Measurements from ENCODE around the gene CCDC86.
A peak's percentile ranks its signal among the peaks of the same experiment; 100 is the strongest.

DNA sequence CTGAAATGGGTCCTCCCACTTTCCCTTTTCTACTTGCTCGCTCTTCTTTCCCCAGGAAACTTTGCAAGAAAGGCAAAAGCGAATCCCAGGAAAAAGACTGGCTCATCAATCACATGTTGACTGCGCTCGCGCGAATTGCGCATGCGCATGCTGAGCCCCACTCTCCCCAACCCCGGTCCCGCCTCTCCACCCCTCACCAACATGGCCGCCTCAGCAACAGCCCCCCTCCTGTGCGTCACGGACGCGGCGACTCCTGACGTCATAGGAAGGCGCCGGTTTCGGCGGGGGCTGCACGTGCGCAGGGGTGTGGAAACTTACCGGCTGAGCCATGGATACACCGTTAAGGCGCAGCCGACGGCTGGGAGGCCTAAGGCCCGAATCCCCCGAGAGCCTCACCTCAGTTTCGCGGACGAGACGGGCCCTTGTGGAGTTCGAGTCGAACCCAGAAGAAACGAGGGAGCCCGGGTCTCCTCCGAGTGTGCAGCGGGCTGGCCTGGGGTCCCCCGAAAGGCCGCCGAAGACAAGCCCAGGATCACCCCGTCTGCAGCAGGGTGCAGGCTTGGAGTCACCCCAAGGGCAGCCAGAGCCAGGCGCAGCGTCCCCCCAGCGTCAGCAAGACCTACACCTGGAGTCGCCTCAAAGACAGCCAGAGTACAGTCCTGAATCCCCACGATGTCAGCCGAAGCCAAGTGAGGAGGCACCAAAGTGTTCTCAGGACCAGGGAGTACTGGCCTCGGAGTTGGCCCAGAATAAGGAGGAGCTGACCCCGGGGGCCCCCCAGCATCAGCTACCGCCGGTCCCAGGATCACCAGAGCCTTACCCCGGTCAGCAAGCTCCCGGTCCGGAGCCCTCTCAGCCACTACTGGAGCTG is at the start of gene CCDC86:
- no peak for TF ChIP-seq RAD21 (conservative IDR thresholded peaks at IDR 0.05 in 1 of 2, IDR thresholded peaks at IDR 0.05 in 1 of 2)
- TF ChIP-seq, protein P1, sequence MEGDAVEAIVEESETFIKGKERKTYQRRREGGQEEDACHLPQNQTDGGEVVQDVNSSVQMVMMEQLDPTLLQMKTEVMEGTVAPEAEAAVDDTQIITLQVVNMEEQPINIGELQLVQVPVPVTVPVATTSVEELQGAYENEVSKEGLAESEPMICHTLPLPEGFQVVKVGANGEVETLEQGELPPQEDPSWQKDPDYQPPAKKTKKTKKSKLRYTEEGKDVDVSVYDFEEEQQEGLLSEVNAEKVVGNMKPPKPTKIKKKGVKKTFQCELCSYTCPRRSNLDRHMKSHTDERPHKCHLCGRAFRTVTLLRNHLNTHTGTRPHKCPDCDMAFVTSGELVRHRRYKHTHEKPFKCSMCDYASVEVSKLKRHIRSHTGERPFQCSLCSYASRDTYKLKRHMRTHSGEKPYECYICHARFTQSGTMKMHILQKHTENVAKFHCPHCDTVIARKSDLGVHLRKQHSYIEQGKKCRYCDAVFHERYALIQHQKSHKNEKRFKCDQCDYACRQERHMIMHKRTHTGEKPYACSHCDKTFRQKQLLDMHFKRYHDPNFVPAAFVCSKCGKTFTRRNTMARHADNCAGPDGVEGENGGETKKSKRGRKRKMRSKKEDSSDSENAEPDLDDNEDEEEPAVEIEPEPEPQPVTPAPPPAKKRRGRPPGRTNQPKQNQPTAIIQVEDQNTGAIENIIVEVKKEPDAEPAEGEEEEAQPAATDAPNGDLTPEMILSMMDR (IDR thresholded peaks at IDR 0.05), result no peak
- TF ChIP-seq, protein P2, sequence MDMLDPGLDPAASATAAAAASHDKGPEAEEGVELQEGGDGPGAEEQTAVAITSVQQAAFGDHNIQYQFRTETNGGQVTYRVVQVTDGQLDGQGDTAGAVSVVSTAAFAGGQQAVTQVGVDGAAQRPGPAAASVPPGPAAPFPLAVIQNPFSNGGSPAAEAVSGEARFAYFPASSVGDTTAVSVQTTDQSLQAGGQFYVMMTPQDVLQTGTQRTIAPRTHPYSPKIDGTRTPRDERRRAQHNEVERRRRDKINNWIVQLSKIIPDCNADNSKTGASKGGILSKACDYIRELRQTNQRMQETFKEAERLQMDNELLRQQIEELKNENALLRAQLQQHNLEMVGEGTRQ (IDR thresholded peaks at IDR 0.05), result peak; percentile 72
- TF ChIP-seq, protein P3, sequence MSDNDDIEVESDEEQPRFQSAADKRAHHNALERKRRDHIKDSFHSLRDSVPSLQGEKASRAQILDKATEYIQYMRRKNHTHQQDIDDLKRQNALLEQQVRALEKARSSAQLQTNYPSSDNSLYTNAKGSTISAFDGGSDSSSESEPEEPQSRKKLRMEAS (IDR thresholded peaks at IDR 0.05), result peak; percentile 100
- no peak for TF ChIP-seq POLR2AphosphoS2 (conservative IDR thresholded peaks at IDR 0.05; ENCODE audit: low read length)
- peak; percentile 100 for TF ChIP-seq MYC (IDR thresholded peaks at IDR 0.05; ENCODE audit: borderline replicate concordance, low read length)
- peak in 1 of 2 experiments; percentile 84; a peak in 3 of 5 replicates for TF ChIP-seq JUN (IDR thresholded peaks at IDR 0.05)
- peak; percentile 62 for TF ChIP-seq POLR2A (IDR thresholded peaks at IDR 0.05; ENCODE audit: low read length)
- TF ChIP-seq MAFK (IDR thresholded peaks at IDR 0.05; ENCODE audit: partially characterized antibody), result peak; percentile 41
- TF ChIP-seq, protein P4, sequence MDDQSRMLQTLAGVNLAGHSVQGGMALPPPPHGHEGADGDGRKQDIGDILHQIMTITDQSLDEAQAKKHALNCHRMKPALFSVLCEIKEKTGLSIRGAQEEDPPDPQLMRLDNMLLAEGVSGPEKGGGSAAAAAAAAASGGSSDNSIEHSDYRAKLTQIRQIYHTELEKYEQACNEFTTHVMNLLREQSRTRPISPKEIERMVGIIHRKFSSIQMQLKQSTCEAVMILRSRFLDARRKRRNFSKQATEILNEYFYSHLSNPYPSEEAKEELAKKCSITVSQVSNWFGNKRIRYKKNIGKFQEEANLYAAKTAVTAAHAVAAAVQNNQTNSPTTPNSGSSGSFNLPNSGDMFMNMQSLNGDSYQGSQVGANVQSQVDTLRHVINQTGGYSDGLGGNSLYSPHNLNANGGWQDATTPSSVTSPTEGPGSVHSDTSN (IDR thresholded peaks at IDR 0.05), result no peak
- TF ChIP-seq ESRRA (IDR thresholded peaks at IDR 0.05; ENCODE audit: borderline replicate concordance, low read length), result no peak
- TF ChIP-seq, protein P5, sequence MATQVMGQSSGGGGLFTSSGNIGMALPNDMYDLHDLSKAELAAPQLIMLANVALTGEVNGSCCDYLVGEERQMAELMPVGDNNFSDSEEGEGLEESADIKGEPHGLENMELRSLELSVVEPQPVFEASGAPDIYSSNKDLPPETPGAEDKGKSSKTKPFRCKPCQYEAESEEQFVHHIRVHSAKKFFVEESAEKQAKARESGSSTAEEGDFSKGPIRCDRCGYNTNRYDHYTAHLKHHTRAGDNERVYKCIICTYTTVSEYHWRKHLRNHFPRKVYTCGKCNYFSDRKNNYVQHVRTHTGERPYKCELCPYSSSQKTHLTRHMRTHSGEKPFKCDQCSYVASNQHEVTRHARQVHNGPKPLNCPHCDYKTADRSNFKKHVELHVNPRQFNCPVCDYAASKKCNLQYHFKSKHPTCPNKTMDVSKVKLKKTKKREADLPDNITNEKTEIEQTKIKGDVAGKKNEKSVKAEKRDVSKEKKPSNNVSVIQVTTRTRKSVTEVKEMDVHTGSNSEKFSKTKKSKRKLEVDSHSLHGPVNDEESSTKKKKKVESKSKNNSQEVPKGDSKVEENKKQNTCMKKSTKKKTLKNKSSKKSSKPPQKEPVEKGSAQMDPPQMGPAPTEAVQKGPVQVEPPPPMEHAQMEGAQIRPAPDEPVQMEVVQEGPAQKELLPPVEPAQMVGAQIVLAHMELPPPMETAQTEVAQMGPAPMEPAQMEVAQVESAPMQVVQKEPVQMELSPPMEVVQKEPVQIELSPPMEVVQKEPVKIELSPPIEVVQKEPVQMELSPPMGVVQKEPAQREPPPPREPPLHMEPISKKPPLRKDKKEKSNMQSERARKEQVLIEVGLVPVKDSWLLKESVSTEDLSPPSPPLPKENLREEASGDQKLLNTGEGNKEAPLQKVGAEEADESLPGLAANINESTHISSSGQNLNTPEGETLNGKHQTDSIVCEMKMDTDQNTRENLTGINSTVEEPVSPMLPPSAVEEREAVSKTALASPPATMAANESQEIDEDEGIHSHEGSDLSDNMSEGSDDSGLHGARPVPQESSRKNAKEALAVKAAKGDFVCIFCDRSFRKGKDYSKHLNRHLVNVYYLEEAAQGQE (IDR thresholded peaks at IDR 0.05), result no peak; the same call in 1 of the 2 replicates
- TF ChIP-seq HOXB13 (CRISPR knock-in tag; IDR thresholded peaks at IDR 0.05; ENCODE audit: low read depth), result no peak
- TF ChIP-seq SMC3 (IDR thresholded peaks at IDR 0.05), result no peak
